Vagina (tissue), 2 donors: Measurements from ENCODE around the gene MAEL. TPM values are rescaled to one million over a fixed set of nuclear protein-coding genes. Genes with fewer than 3 reads are reported as not detected.

Experiments used
- DNase-seq, 2 donors: peaks; one replicate each; pipeline ENCODE4 v3.0.0-alpha.2; 2017; ENCODE audit errors: extremely low spot score in 2 of 2
- H3K27ac ChIP-seq: fragments of 200-600 bp; sonication (generic); one replicate; pipeline ENCODE4 v1.5.1; 2019
- H3K27me3 ChIP-seq: fragments of 200-600 bp; sonication (generic); one replicate; pipeline ENCODE4 v1.5.1; 2019
- H3K36me3 ChIP-seq, 2 donors: fragments of 200-600 bp; sonication (generic); one replicate each; pipeline ENCODE4 v1.5.1; 2017 to 2019
- H3K4me1 ChIP-seq: fragments of 200-600 bp; sonication (generic); one replicate; pipeline ENCODE4 v1.5.1; 2019
- H3K4me3 ChIP-seq, 2 donors: fragments of 200-600 bp; sonication (generic); 1 replicate in 1 of 2; 2 replicates in 1 of 2; pipeline ENCODE4 v1.5.1; 2016 to 2019
- H3K9me3 ChIP-seq: fragments of 200-600 bp; sonication (generic); one replicate; pipeline ENCODE4 v1.5.1; 2019
- CTCF ChIP-seq, 3 experiments: fragments of 450-650 bp in 2 of 3; fragments of 200-600 bp in 1 of 3; sonication (generic) in 1 of 3; IDR thresholded peaks; one replicate each; pipeline ENCODE4 v1.5.1; 2017 to 2019; ENCODE audit warnings: antibody characterized with exemption in 3 of 3, mild to moderate bottlenecking in 2 of 3, moderate library complexity in 2 of 3
- POLR2A ChIP-seq, 2 donors: fragments of 450-650 bp; IDR thresholded peaks; one replicate each; pipeline ENCODE4 v1.6.1; 2017; ENCODE audit warnings: antibody characterized with exemption in 2 of 2, mild to moderate bottlenecking in 2 of 2, moderate library complexity in 2 of 2
- POLR2AphosphoS5 ChIP-seq, 2 donors: sonication (generic); formaldehyde crosslinking; IDR thresholded peaks; one replicate each; pipeline ENCODE4 v1.9.0; 2017; ENCODE audit warnings: antibody characterized with exemption in 2 of 2, mild to moderate bottlenecking in 2 of 2, low read depth in 1 of 2; ENCODE audit not compliant: insufficient read depth in 1 of 2
- intact Hi-C: fragments of 100-400 bp; cut with DNase I; formaldehyde crosslinking; loops from one replicate; pipeline ENCODE4 v1.15.1; 2023
- total RNA-seq: library from RNA; depleted of rRNA; stranded (reverse); fragments of >200 nt; gene quantifications from one replicate; pipeline ENCODE4 v1.2.3, GENCODE V29; 2016

MAEL gene
- total RNA-seq, 1 donor from 2014 or later = not detected

DNA sequence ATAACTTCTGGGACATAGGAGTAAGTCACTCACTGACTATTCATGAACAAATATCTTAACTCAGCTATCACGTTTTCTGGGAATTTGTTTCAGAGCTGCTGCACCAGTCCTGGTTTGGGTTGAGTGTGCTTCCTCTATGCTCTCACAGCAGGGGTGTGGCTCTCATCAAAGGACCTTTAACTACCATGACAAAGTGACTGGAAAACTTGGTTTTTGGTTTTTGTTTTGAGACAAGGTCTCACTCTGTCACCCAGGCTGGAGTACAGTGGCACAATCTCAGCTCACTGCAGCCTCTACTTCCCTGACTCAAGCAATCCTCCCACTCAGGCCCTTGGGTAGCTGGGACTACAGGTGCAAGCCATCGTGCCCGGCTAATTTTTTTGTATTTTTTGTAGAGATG is 17.8 kb upstream of the MAEL start:
- no peak for TF ChIP-seq POLR2AphosphoS5 (IDR thresholded peaks at IDR 0.05; ENCODE audit: insufficient read depth in 1 of 2, low read depth in 1 of 2)
- no peak for TF ChIP-seq CTCF (IDR thresholded peaks at IDR 0.05)
- TF ChIP-seq POLR2A (IDR thresholded peaks at IDR 0.05) = no peak
- no peaks in the 10 kb centered on the region for H3K27me3 ChIP-seq
- H3K36me3 ChIP-seq = no peaks in the 10 kb centered on the region
- H3K9me3 ChIP-seq = no peaks in the 10 kb centered on the region
- no peak for DNase-seq
- H3K4me3 ChIP-seq = no peak overlapping the region
- H3K27ac ChIP-seq = no peak overlapping the region
- peaks cover 6% of the 10 kb centered on the region for H3K4me1 ChIP-seq
- intact Hi-C loops = no loop called here

GRCh38 chr1:166972193-166972592 is 16.9 kb upstream of the MAEL start:
- Histone ChIP-seq H3K36me3 (no peaks in the 10 kb centered on the region), H3K27ac (no peak overlapping the region), H3K9me3 (no peaks in the 10 kb centered on the region), H3K4me3 (no peak overlapping the region), H3K27me3 (no peaks in the 10 kb centered on the region), H3K4me1 (peaks cover 6% of the 10 kb centered on the region)
- TF ChIP-seq POLR2AphosphoS5 (IDR thresholded peaks at IDR 0.05; ENCODE audit: insufficient read depth in 1 of 2, low read depth in 1 of 2) (no peak), CTCF (IDR thresholded peaks at IDR 0.05) (no peak), POLR2A (IDR thresholded peaks at IDR 0.05) (no peak)
- intact Hi-C loops = no loop called here
- DNase-seq = no peak

- H3K27me3 ChIP-seq = no peaks in the 10 kb centered on the region
- no peaks in the 10 kb centered on the region for H3K9me3 ChIP-seq
- no peak for DNase-seq
- H3K4me3 ChIP-seq = no peak overlapping the region
- intact Hi-C loops = no loop called here
- H3K4me1 ChIP-seq = peaks cover 6% of the 10 kb centered on the region
- no peaks in the 10 kb centered on the region for H3K36me3 ChIP-seq
- H3K27ac ChIP-seq = no peak overlapping the region
- TF ChIP-seq POLR2A (IDR thresholded peaks at IDR 0.05) (no peak), CTCF (IDR thresholded peaks at IDR 0.05) (no peak), POLR2AphosphoS5 (IDR thresholded peaks at IDR 0.05; ENCODE audit: insufficient read depth in 1 of 2, low read depth in 1 of 2) (no peak)
These were observed 16.3 kb upstream of the MAEL start for GRCh38 chr1:166972826-166973225.

DNA sequence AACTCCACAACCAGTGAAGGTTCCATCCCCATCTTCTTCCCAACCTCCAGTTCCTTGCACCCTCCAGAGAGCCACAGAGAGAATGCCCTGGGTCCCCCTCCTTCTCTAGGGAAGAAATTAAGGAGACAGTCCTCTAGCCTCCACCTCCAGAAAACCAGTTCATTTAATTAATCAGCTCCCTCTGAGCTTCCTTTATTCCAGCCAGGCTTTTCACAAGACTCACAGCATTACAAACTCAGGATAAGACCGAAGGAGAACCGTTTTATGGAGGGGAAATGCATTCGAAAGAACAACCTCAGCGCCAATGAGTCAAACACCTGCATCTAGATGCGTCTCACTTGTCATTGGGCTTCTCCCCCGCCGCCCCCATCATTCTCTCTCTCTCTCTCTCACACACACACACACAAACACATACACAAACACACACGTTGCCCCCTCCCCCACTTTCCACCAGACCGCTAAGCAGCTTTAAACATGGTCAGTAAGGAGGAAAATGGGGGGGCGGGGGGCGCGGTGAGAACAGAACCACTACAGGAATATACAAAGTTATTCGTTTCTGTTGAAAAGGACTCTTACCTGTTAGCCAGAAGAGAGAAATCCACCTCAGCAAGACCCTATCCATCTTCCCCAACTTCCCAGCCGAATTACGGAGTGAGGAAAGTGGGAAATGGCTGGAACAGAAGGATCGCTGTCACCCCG is 14.3 kb upstream of the MAEL start:
- Histone ChIP-seq H3K27ac (no peak overlapping the region), H3K4me1 (peaks cover 6% of the 10 kb centered on the region), H3K4me3 (peak overlapping the region; percentile 68 to 83), H3K9me3 (no peaks in the 10 kb centered on the region), H3K27me3 (no peaks in the 10 kb centered on the region), H3K36me3 (no peaks in the 10 kb centered on the region)
- DNase-seq = no peak
- TF ChIP-seq POLR2AphosphoS5 (IDR thresholded peaks at IDR 0.05; ENCODE audit: insufficient read depth in 1 of 2, low read depth in 1 of 2) (no peak), CTCF (IDR thresholded peaks at IDR 0.05) (no peak), POLR2A (IDR thresholded peaks at IDR 0.05) (no peak)
- intact Hi-C loops = no loop called here

DNA sequence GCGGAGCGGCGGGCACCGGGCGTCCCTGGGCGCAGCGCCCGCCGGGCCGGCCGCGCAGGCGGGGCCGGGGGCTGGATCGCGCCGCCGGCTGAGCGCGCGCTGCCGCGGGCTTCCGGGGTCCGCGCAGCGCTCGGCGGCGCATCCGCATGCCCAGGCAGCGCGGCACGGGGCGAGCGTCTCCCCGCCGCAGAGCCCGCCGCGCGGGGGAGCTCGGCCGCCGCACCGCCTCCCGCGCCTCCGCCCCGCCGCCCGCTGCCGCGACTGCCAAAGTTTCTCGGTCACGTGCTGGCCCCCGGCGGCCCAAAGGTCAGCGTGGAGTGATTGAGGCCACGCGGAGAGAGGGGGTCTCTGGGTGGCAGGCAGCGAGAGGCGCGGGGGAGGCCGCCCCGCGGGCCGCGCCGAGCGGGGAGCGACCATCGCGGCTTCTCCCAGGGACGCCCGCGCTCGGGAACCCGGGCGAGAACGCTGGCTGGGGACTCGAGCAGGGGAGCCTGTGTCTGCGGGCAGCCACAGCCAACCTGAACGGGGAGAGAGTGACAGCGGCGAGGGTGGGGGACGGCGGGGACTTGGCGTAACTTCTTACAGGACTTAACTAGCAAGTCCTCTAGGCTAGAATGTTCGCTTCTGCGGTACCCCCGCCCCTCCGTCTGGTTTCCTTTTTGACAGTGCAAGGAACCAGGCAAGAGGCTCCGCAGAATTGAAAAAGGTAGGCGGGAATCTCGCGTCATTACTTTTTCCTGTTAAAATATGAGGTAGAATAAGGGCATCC is 13.5 kb upstream of the MAEL start, which contains the start of gene ILDR2:
Gene ILDR2, minus strand, starts transcription at position 180 of the 769 bp plus-strand sequence. CDS start 272 bp downstream, outside the sequence.
- H3K4me3 ChIP-seq = peak within 1 kb of the TSS; percentile 68 to 83
- intact Hi-C loops = no loop called here
- DNase-seq = no peak
- H3K4me1 ChIP-seq = peaks cover 6% of the 10 kb centered on the region
- no peaks in the 10 kb centered on the region for H3K9me3 ChIP-seq
- H3K27me3 ChIP-seq = no peaks in the 10 kb centered on the region
- no peaks in the 10 kb centered on the region for H3K36me3 ChIP-seq
- TF ChIP-seq POLR2AphosphoS5 (IDR thresholded peaks at IDR 0.05; ENCODE audit: insufficient read depth in 1 of 2, low read depth in 1 of 2) = no peak
- no peak for TF ChIP-seq CTCF (IDR thresholded peaks at IDR 0.05)
- no peak for TF ChIP-seq POLR2A (IDR thresholded peaks at IDR 0.05)
- peak within 1 kb of the TSS; percentile 48 for H3K27ac ChIP-seq
